Activated CD8-positive, alpha-beta memory T cell treated with anti-CD3 and anti-CD28 coated beads, Interleukin-2, amount 50 U/mL, for 24 hours (primary cell): ENCODE measurements around the gene ECHS1.
A peak's percentile ranks its signal among the peaks of the same experiment; 100 is the strongest.
"Not testable (repeated sequence)": the region's sequence is repeated elsewhere in the genome, so short reads cannot be mapped to it uniquely, and the experiment has no call there.

Source experiments
- DNase-seq: peaks from one replicate; pipeline ENCODE4 v3.0.0-alpha.2; 2020; ENCODE audit errors: extremely low read depth

The ECHS1 gene

GRCh38 chr10:133373174-133374090 lies at the start of gene ECHS1:
Gene ECHS1, minus strand, starts transcription at chr10:133373354. Its CDS starts 21 bp downstream, at chr10:133373333.
- peak; percentile 76 for DNase-seq

DNA sequence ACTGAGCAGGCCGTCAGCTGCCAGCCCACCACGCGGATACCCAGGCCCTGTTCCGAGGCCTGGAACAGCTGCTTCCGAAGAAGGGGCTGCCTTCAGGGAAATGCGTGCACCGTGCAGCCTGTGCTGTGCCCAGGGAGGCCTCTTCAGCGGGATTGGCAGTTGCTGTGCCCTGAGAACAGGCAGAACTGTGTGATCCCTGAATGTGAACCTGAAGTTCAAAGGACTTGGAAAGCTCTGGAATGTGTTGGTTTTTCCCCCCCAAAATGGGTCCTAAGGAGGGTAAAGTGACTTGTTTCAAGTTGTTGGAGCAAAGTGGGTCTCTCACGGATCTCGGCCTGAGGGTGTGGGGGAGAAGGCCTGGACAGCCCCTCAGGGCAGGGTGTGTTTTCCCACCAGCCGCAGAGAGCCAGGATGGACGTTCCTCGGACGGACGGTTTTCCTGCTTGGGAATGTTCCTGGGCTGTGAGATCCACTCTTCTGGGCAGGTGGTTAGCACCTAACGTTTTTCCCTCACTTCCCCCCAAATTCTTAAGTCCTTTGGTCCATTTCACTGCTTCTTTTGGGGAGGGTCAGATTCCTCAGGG lies 49.2 kb upstream of the ECHS1 start:
- DNase-seq: no peak

GRCh38 chr10:133421336-133422222 lies 48.4 kb upstream of the ECHS1 start:
- DNase-seq: no peak

- DNase-seq: no peak
These were observed 47.4 kb upstream of the ECHS1 start for GRCh38 chr10:133420579-133420978.

- DNase-seq: no peak
These were observed 46.9 kb upstream of the ECHS1 start for GRCh38 chr10:133420028-133420427.

DNA sequence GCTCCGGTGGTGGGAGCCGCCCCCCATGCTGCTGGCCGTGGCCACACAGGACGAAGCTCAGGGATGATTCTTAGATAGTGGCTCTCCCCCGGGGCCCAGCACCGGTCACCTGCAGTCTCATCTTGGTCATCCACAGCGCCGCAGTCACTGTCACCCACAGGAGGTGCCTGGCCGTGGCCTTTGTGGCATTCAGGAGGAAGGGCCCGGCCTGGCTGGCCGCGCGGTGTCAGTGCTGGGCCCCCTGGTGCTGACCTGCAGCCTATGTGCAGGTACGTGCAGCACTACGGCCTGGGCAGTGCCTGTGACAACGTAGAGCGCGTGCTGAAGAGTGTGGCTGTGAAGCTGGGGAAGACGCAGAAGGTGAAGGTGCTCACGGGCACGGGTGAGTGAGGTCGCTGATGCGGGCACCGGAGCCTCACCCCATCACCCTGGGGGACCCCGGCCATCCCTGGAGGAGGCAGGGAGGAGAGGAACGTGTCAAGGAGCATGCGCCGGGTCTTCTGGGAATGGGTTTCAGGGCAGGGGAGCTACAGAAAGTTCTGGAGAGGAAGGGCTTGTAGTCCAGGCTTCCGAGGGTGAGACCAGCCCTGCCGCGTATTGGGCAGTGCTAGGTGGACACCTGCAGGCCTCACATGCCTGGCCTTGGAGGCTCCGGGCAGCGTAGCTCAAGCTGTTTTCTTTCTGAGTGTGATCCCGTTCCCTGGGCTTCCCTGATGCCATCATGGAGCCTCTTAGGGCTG lies 46.2 kb upstream of the ECHS1 start:
- no peak for DNase-seq

DNA sequence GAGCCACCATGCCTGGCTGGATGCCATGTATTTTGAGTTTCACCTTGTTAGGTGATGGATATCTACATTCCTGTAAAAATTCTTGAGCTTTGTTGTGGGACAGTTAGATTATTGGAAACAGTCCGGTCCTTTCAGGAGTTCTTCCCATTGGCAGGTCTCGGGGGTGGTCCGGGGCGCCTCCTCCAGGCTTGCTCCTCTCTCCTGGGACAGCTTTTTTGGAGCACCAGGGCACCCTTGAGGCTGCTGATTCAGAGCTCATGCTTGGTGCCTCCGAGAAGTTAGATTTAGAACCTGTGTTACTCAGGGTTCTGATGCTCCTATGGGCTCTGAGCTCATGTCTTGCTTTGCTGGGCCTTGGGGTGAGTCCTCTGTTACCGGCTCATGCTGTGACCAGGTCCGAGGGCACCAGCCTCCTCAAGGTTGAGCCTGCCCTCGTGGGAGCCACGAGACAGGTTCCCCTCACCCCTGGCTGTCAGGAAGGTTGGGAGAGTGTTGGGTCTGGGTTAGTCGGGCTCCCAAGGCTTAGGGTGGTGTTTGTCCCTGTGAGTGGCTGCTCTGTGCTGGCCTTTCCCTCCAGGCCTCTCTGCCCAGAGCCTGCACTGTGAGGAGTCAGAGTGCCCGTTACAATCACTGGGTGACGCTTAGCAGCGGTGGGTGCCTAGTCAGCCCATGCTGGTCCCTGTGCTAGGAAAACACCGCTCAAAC lies 45.3 kb upstream of the ECHS1 start:
- DNase-seq: no peak

DNA sequence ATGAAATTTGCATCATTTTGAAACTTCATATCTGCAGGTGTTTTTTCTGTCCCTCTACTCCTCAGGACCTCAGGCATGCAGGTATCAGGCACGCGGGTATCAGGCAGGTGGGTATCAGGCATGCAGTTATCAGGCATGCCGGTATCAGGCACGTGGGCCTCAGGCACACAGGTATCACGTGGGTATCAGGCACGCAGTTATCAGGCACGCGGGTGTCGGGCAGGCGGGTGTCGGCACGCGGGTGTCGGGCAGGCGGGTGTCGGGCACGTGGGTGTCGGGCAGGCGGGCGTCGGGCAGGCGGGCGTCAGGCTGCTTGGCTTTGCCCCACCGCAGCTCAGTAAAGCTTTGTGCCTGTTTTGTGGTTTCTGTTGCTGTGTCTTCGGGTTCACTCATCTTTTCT lies 42.6 kb upstream of the ECHS1 start:
- DNase-seq: no peak

GRCh38 chr10:133414401-133414800 lies 41.2 kb upstream of the ECHS1 start:
- not testable (repeated sequence) for DNase-seq

GRCh38 chr10:133412381-133412711 lies 39.2 kb upstream of the ECHS1 start:
- DNase-seq: no peak

- DNase-seq: no peak
These were observed 38.6 kb upstream of the ECHS1 start for GRCh38 chr10:133411523-133412380.

DNA sequence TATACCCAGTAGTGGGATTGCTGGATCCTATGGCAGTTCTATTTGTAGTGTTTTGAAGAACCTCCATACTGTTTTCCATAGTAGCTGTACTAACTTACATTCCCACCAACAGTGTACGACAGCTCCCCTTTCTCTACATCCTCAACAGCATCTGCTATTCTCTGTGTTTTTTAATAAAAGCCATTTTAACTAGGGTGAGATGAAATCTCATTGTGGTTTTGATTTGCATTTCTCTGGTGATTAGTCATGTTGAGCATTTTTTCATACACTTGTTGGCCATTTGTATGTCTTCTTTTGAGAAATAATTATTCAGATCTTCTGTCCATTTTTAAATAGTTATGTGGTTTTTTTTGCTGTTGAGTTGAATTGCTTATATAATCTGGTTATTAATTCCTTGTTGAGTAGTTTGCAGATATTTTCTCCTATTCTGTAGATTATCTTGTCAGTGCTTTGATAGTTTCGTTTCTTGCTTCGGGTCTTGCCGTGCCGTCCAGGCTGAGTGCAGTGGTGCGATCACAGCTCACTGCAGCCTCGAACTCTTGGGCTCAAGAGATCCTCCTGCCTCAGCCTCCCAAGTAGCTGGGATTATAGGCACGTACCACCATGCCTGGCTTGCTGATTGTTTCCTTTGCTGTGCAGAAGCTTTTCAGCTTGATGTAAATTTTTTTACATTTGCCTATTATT lies 32.8 kb upstream of the ECHS1 start:
- DNase-seq: no peak

GRCh38 chr10:133405272-133405671 lies 32.1 kb upstream of the ECHS1 start:
- no peak for DNase-seq

GRCh38 chr10:133403784-133404183 lies 30.6 kb upstream of the ECHS1 start:
- DNase-seq: no peak

GRCh38 chr10:133403359-133403758 lies 30.2 kb upstream of the ECHS1 start:
- DNase-seq: no peak

DNA sequence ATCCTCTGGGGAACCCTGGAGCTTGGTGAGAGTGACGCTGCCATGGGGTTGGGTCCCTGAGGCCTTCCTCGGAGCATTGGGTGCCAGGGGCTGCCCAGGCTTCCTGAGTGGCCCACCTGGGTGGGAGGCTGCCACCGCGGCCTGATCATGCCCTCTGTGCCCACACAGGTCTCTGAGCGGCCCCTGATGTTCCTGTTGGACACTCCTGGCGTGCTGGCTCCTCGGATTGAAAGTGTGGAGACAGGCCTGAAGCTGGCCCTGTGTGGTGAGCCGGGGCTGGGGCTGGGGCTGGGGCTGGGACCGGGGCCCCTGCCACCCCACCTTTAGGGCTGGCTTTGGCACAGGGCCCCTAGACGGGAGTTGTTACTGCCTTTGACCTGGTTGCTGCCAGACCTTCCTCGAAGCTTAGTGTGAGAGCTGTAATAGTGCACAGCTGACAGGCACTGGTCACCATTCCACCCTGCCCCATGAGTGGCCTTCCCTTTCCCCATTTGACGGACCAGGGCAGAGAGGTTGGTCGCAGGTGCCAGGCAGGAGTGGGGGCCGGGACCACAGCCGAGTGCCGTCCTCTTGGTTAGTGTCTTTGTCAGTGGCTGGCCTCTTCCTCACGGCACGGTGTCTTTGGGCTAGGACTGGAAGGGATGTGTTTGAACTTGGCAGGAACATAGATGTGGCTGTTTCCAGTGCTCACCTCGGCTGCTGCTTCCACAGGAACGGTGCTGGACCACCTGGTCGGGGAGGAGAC lies 29.0 kb upstream of the ECHS1 start:
- DNase-seq: no peak

- DNase-seq: no peak
These were observed 28.3 kb upstream of the ECHS1 start for GRCh38 chr10:133401500-133401899.

DNA sequence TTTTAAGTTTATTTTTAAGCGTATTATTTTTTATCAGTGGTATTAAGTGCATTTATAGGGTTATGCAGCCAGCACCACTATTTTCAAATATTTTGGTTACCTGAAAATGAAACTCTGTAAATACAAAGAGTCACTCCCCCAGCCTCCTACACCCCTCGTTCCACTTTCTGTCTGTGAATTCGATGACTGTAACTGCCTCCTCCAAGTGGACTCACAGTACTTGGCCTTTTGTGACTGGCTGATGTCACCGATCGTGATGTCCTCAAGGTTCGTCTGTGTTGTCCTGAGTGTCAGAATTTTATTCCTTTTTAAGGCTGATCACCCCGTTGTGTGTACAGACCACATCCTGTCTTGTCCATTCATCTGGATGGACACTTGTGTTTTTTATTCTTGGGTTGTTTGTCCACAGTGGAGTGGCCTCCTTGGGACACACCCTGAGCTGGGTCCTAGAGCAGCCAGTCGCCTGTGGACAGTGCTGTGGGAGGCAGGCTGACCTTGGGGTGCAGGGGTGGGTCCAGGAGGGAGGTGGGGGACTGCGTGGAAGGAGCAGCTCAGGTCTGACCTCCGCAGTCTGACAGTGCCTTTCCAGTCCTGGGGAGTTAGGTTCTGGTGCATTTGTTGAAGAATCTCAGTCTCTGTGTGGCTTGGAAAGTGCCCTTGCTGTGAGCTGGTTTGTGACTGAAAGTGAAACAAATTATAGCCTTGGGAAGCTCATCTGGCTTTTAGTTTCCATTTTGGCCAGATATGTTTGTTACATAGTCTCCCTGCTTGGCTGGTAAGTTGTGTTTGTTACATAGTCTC lies 27.7 kb upstream of the ECHS1 start:
- DNase-seq: no peak
